ENCODE data around the gene STN1. TPM values are rescaled to one million over a fixed set of nuclear protein-coding genes. Genes with fewer than 3 reads are reported as not detected.

STN1 gene
- total and polyA plus RNA-seq, 2 donors (not counting 1 experiment from before 2014, with no cell fraction given), result 21.7 to 36.5 TPM

- no peak overlapping the region for H3K9ac ChIP-seq (ENCODE audit: insufficient read depth, low read length)
- no peaks in the 10 kb centered on the region for H3K27me3 ChIP-seq (ENCODE audit: control insufficient read depth, insufficient read depth, low read length)
- TF ChIP-seq EZH2 (IDR thresholded peaks at IDR 0.05; ENCODE audit: low read length, missing control alignments), result no peak
- no peak for TF ChIP-seq CTCF (conservative IDR thresholded peaks at IDR 0.05 in 1 of 2, IDR thresholded peaks at IDR 0.05 in 1 of 2; ENCODE audit: low read depth in 1 of 2, low read length in 2 of 2)
- no peak overlapping the region for H3K4me2 ChIP-seq (ENCODE audit: extremely low read depth, insufficient read depth, low read length)
- no peak overlapping the region for H3K27ac ChIP-seq (ENCODE audit: insufficient read depth, low read length)
- H3K9me3 ChIP-seq (ENCODE audit: control insufficient read depth, insufficient read depth, low read depth, low read length), result no peaks in the 10 kb centered on the region
- no peak overlapping the region for H3K4me3 ChIP-seq (replicated peaks in 1 of 4; ENCODE audit: control extremely low read depth in 1 of 4, insufficient read depth in 1 of 4, low read depth in 3 of 4, low read length in 4 of 4)
- H2AFZ ChIP-seq (ENCODE audit: low read length), result no peak overlapping the region
- H3K36me3 ChIP-seq (ENCODE audit: control insufficient read depth, insufficient read depth, low read length), result no peaks in the 10 kb centered on the region
- no peaks in the 10 kb centered on the region for H3K79me2 ChIP-seq (ENCODE audit: control insufficient read depth, insufficient read depth, low read length)
- no peak for DNase-seq (ENCODE audit: low read depth in 2 of 2)
- no peaks in the 10 kb centered on the region for H3K4me1 ChIP-seq (ENCODE audit: control insufficient read depth, extremely low read depth, insufficient read depth, low read length)
- H4K20me1 ChIP-seq (ENCODE audit: control insufficient read depth, extremely low read depth, insufficient read depth, low read length), result no peaks in the 10 kb centered on the region
Observed at GRCh38 chr10:103936022-103936421, 18.0 kb upstream of the STN1 start.

GRCh38 chr10:103934308-103934707, 16.3 kb upstream of the STN1 start:
- H4K20me1 ChIP-seq (ENCODE audit: control insufficient read depth, extremely low read depth, insufficient read depth, low read length), result no peaks in the 10 kb centered on the region
- H2AFZ ChIP-seq (ENCODE audit: low read length), result no peak overlapping the region
- H3K79me2 ChIP-seq (ENCODE audit: control insufficient read depth, insufficient read depth, low read length), result no peaks in the 10 kb centered on the region
- TF ChIP-seq CTCF (conservative IDR thresholded peaks at IDR 0.05 in 1 of 2, IDR thresholded peaks at IDR 0.05 in 1 of 2; ENCODE audit: low read depth in 1 of 2, low read length in 2 of 2) (no peak), EZH2 (IDR thresholded peaks at IDR 0.05; ENCODE audit: low read length, missing control alignments) (no peak)
- no peak for DNase-seq (ENCODE audit: low read depth in 2 of 2)
- no peaks in the 10 kb centered on the region for H3K9me3 ChIP-seq (ENCODE audit: control insufficient read depth, insufficient read depth, low read depth, low read length)
- H3K4me2 ChIP-seq (ENCODE audit: extremely low read depth, insufficient read depth, low read length), result no peak overlapping the region
- H3K27ac ChIP-seq (ENCODE audit: insufficient read depth, low read length), result no peak overlapping the region
- no peak overlapping the region for H3K9ac ChIP-seq (ENCODE audit: insufficient read depth, low read length)
- H3K4me1 ChIP-seq (ENCODE audit: control insufficient read depth, extremely low read depth, insufficient read depth, low read length), result no peaks in the 10 kb centered on the region
- no peaks in the 10 kb centered on the region for H3K36me3 ChIP-seq (ENCODE audit: control insufficient read depth, insufficient read depth, low read length)
- H3K4me3 ChIP-seq (replicated peaks in 1 of 4; ENCODE audit: control extremely low read depth in 1 of 4, insufficient read depth in 1 of 4, low read depth in 3 of 4, low read length in 4 of 4), result no peak overlapping the region
- no peaks in the 10 kb centered on the region for H3K27me3 ChIP-seq (ENCODE audit: control insufficient read depth, insufficient read depth, low read length)

- Histone ChIP-seq H3K9me3 (ENCODE audit: control insufficient read depth, insufficient read depth, low read depth, low read length) (no peaks in the 10 kb centered on the region), H3K4me1 (ENCODE audit: control insufficient read depth, extremely low read depth, insufficient read depth, low read length) (no peaks in the 10 kb centered on the region), H3K79me2 (ENCODE audit: control insufficient read depth, insufficient read depth, low read length) (no peaks in the 10 kb centered on the region), H3K27me3 (ENCODE audit: control insufficient read depth, insufficient read depth, low read length) (no peaks in the 10 kb centered on the region), H3K27ac (ENCODE audit: insufficient read depth, low read length) (no peak overlapping the region), H4K20me1 (ENCODE audit: control insufficient read depth, extremely low read depth, insufficient read depth, low read length) (no peaks in the 10 kb centered on the region), H3K36me3 (ENCODE audit: control insufficient read depth, insufficient read depth, low read length) (no peaks in the 10 kb centered on the region), H3K9ac (ENCODE audit: insufficient read depth, low read length) (no peak overlapping the region), H3K4me2 (ENCODE audit: extremely low read depth, insufficient read depth, low read length) (no peak overlapping the region), H2AFZ (ENCODE audit: low read length) (no peak overlapping the region), H3K4me3 (replicated peaks in 1 of 4; ENCODE audit: control extremely low read depth in 1 of 4, insufficient read depth in 1 of 4, low read depth in 3 of 4, low read length in 4 of 4) (no peak overlapping the region)
- TF ChIP-seq EZH2 (IDR thresholded peaks at IDR 0.05; ENCODE audit: low read length, missing control alignments) (no peak), CTCF (conservative IDR thresholded peaks at IDR 0.05 in 1 of 2, IDR thresholded peaks at IDR 0.05 in 1 of 2; ENCODE audit: low read depth in 1 of 2, low read length in 2 of 2) (no peak)
- no peak for DNase-seq (ENCODE audit: low read depth in 2 of 2)
Observed at GRCh38 chr10:103933557-103934121, 15.7 kb upstream of the STN1 start.
